ENCODE measurements around the gene TCF23. TPM values are rescaled to one million over a fixed set of nuclear protein-coding genes. Genes with fewer than 3 reads are reported as not detected.
"Not testable (repeated sequence)": the region's sequence is repeated elsewhere in the genome, so short reads cannot be mapped to it uniquely, and the experiment has no call there.

The TCF23 gene
- total RNA-seq, 2 experiments from 2014 or later: not detected

DNA sequence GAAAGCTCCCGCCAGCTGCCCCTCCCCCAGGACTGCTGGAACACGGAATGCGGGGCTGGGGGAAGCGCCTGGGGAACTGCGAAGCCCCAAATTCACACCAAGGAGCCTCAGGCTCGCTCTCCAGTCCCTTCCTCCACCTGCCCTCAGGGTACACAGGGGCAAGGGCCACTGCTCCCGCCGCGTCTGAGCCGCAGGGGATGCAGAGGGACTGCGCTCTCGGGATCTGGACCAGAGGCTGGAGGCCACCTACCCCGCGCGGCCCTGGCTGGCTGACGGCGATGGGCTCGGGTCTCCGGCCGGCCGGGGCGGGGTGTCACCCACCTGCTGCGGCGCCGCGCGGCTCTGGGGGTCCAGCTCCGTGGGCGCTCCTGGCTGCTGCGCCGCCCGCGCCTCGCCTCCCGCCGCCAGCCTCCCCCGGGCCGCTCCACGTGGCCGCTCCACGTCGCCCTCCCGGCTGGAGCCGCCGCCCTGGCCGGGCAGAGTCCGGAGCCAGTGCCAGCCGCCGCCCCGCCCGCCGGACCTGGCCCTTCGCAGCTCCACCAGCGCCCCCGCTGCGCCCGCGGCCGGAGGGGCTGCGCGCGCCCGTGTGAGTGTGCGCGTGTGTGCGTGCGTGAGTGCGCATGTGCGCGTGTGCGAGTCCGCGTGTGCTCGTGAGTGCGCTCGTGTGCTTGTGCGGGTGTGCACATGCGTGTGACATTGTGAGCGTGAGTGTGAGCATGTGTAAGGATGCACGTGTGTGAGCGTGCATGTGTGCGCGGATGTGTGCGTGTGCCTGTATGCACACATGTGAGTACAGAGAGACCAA is 30.1 kb upstream of the TCF23 start, which contains the start of gene CGREF1:
Gene CGREF1, minus strand, starts transcription at position 604 of the 805 bp plus-strand sequence. CDS start 14,762 bp downstream, outside the sequence.
- CTCF ChIA-PET: no interaction called here

DNA sequence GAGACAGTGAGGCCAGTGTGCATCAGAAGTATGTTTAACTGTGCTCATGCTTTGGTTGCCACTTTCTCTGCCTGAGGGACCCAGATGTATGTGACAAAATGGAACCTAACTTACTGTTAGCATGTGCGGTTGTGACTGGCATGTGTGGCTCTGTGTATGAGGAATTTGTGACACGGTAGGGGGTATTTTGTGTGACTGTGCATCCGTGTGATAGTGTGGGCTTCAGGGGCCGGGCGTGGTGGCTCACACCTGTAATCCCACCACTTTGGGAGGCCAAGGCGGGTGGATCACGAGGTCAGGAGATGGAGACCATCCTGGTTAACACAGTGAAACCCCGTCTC is 29.5 kb upstream of the TCF23 start:
- H3K9me3 Mint-ChIP-seq; H3K36me3 Mint-ChIP-seq; H3K27ac Mint-ChIP-seq; intact Hi-C loops (cut with micrococcal nuclease); DNase-seq; CTCF ChIA-PET: not testable (repeated sequence)
- POLR2A ChIA-PET: interaction anchor here (1.0 kb wide), 1 partner anchor 15 kb away, joined by 4 read pairs; the partner anchor contains the start of gene PREB
- peak overlapping the region; percentile 75 for H3K4me3 Mint-ChIP-seq
- peaks cover 28% of the 10 kb centered on the region for H3K27me3 Mint-ChIP-seq
- peaks cover 18% of the 10 kb centered on the region for H3K4me1 Mint-ChIP-seq (ENCODE audit: low read depth)

More for the DNA sequence above, 30.1 kb upstream of the TCF23 start, which contains the start of gene CGREF1:
- intact Hi-C loops (cut with micrococcal nuclease): no loop called here
- Mint-ChIP-seq H3K27ac (no peak within 1 kb of the TSS), H3K36me3 (no peaks in the 10 kb centered on the region), H3K27me3 (peaks cover 28% of the 10 kb centered on the region), H3K4me3 (peak within 1 kb of the TSS; percentile 75), H3K9me3 (no peaks in the 10 kb centered on the region), H3K4me1 (ENCODE audit: low read depth) (peaks cover 18% of the 10 kb centered on the region)
- POLR2A ChIA-PET: interaction anchor here (1.0 kb wide), 1 partner anchor 15 kb away, joined by 4 read pairs; the partner anchor contains the start of gene PREB
- DNase-seq: peak; percentile 19

DNA sequence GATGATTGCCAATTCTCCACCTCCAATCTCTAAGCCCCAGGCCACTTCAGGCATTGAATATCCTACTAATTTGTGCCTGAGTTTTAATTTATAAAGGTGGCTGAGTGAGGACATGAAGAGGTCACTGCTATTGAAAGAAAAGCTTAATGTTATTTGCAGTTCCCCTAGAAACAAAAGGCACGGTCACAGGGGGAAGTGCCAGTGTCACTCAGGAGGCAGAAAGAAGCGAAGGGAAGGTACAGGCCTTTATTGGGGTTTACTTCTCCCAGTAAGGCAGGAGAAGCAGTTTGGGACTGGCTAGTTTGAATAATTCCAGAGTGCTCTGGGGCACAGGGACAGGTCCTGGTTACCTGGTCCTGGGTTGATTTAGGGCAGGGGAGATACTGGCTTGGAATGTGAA is 26.9 kb upstream of the TCF23 start:
- Mint-ChIP-seq H3K9me3 (no peaks in the 10 kb centered on the region), H3K27ac (no peak overlapping the region), H3K27me3 (peaks cover 28% of the 10 kb centered on the region), H3K4me3 (no peak overlapping the region), H3K36me3 (no peaks in the 10 kb centered on the region), H3K4me1 (ENCODE audit: low read depth) (peaks cover 18% of the 10 kb centered on the region)
- intact Hi-C loops (cut with micrococcal nuclease): loop anchor here (5.0 kb wide), 1 partner anchor 70 kb away; the partner anchor contains the start of gene AGBL5
- ChIA-PET POLR2A (no interaction called here), CTCF (interaction anchor here (3.1 kb wide), 1 partner anchor 158 kb away, joined by 14 read pairs; no protein-coding TSS in a partner anchor)
- DNase-seq: no peak

DNA sequence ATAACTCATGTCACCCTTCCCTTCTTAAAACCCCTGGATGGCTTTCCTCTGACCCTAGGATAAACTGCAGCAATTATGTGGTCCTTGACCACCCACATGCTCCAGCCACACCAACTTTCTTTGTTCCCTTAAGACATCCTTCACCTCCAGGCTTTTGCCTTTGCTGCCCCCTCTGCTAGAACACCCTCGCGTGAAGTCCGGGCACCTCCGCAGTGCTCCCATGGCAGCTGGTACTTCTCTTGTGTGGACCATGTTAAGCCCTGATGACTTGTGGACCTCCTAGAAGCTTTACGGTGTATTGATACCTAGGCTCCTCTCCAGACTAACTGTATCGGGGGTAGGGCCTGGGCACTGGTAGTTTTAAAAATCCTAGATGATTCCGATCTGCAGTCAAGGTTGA is 26.0 kb upstream of the TCF23 start:
- DNase-seq: no peak
- ChIA-PET CTCF (interaction anchor here (2.1 to 3.1 kb wide), 3 partner anchors 11 to 157 kb away, joined by 6 to 19 read pairs (median 14); partner anchors contain the start of genes AGBL5 and PREB), POLR2A (interaction anchor here (1.1 to 2.0 kb wide), 3 partner anchors 9 to 51 kb away, joined by 3 to 20 read pairs (median 4); partner anchors contain the start of genes OST4 and PREB)
- H3K27me3 Mint-ChIP-seq: peaks cover 22% of the 10 kb centered on the region
- H3K9me3 Mint-ChIP-seq: no peaks in the 10 kb centered on the region
- H3K27ac Mint-ChIP-seq: no peak overlapping the region
- peaks cover 18% of the 10 kb centered on the region for H3K4me1 Mint-ChIP-seq (ENCODE audit: low read depth)
- intact Hi-C loops (cut with micrococcal nuclease): loop anchor here (1.0 to 5.0 kb wide), 2 partner anchors 12 to 70 kb away; partner anchors contain the start of genes AGBL5 and PREB
- peak overlapping the region; percentile 80 for H3K4me3 Mint-ChIP-seq
- no peaks in the 10 kb centered on the region for H3K36me3 Mint-ChIP-seq

DNA sequence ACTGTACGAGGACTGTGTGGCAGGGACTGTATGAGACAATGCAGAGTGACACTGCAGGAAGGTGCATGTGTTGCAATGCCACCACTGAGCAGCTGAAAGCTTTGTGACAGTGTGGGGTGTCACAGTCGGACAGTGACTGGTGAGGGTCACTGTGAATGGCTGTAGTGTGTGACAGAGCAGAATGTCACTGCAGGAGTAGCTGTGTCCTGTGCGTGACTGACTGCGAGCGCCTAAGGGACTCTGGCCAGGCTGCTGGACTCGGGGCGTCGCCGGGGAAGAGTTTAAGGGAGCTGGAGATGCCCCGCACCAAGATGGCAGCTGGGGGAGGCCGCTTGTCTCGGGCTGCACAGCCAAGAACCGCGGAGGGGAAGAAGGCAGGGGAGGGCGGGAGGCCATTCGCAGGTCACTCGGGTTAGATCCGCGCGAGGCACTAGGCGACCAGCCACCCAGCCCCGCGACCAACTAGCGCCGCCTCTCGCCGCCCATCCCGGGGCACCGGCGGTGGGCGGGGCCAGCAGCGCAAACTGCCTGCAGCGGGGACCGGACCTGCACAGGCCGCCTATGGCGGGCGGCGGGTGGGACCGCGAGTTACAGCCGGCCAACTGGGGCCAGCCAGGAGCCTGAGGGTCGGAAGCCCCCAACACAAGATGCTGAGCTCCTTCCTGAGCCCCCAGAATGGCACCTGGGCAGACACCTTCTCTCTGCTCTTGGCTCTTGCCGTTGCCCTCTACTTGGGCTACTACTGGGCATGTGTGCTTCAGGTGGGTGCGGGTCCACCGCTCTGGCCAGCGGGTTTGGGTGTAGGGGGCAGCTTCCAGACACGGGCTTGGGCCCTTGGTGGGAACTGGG is 25.3 kb upstream of the TCF23 start, which contains the start of gene ABHD1:
Gene ABHD1, plus strand, starts transcription at position 514 of the 849 bp plus-strand sequence. Its CDS starts 134 bp downstream, at position 648.
- Mint-ChIP-seq H3K9me3 (no peaks in the 10 kb centered on the region), H3K27me3 (peaks cover 17% of the 10 kb centered on the region), H3K36me3 (no peaks in the 10 kb centered on the region), H3K27ac (no peak within 1 kb of the TSS), H3K4me1 (ENCODE audit: low read depth) (peaks cover 15% of the 10 kb centered on the region), H3K4me3 (peak within 1 kb of the TSS; percentile 80)
- ChIA-PET CTCF (interaction anchor here (0.5 to 3.1 kb wide), 7 partner anchors 8 to 179 kb away, joined by 3 to 19 read pairs (median 6); partner anchors contain the start of genes AGBL5 and PREB), POLR2A (interaction anchor here (0.7 to 2.0 kb wide), 5 partner anchors 8 to 52 kb away, joined by 3 to 20 read pairs (median 3); partner anchors contain the start of genes OST4 and PREB)
- peak; percentile 71 for DNase-seq
- intact Hi-C loops (cut with micrococcal nuclease): loop anchor here (1.0 to 5.0 kb wide), 2 partner anchors 11 to 71 kb away; partner anchors contain the start of genes AGBL5 and PREB

DNA sequence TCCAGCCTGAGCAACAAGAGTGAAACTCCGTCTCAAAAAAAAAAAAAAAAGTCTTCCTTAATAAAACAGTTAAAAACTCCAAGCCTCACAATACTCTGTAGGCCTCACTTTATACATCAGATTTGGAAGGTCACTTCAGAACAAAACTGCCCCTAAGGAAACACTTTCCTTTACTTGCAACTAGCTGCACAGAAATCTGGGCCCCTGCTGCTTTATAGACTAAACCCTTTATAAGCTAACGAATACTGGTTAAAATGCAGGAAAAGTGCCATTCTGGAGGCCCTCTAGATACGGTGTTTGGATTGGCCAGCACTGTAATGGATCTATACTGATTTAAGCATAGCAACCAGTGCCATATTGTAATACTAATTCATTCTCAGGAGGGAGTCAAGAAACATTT is 23.7 kb upstream of the TCF23 start:
- no peak overlapping the region for H3K4me3 Mint-ChIP-seq
- H3K27ac Mint-ChIP-seq: no peak overlapping the region
- H3K4me1 Mint-ChIP-seq (ENCODE audit: low read depth): peaks cover 6% of the 10 kb centered on the region
- DNase-seq: no peak
- POLR2A ChIA-PET: interaction anchor here (1.4 kb wide), 1 partner anchor 9 kb away, joined by 5 read pairs; the partner anchor contains the start of gene PREB
- H3K36me3 Mint-ChIP-seq: no peaks in the 10 kb centered on the region
- CTCF ChIA-PET: interaction anchor here (1.1 to 2.4 kb wide), 3 partner anchors 9 to 279 kb away, joined by 4 to 19 read pairs (median 6); partner anchors contain the start of gene PREB
- H3K27me3 Mint-ChIP-seq: peaks cover 6% of the 10 kb centered on the region
- intact Hi-C loops (cut with micrococcal nuclease): no loop called here
- no peaks in the 10 kb centered on the region for H3K9me3 Mint-ChIP-seq

DNA sequence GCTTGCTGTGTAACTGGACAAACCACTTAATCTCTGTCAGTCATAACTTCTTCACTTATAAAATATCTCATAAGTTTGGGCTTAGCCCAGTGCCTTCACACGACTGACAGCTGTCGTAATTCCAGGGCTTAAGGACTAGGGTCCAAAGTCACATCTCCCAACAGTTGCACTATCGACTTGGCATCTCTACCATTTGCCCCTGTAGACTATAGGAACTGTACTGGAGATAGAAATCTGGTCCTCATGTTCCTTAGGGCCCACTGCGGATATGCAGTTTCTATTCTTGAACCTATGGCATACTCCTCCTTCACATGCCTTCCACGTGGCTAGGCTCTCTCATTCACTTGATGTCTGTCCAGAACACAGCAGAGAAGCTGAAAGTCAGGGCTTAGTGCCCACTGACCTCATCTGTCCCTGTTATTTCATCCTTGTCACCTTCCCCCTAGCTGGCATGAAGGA is 22.5 kb upstream of the TCF23 start:
- Mint-ChIP-seq H3K4me3 (no peak overlapping the region), H3K27ac (no peak overlapping the region), H3K36me3 (peaks cover 5% of the 10 kb centered on the region), H3K9me3 (no peaks in the 10 kb centered on the region), H3K27me3 (no peaks in the 10 kb centered on the region), H3K4me1 (ENCODE audit: low read depth) (peaks cover 6% of the 10 kb centered on the region)
- DNase-seq: no peak
- intact Hi-C loops (cut with micrococcal nuclease): no loop called here
- POLR2A ChIA-PET: interaction anchor here (1.4 kb wide), 1 partner anchor 8 kb away, joined by 5 read pairs; the partner anchor contains the start of gene PREB
- CTCF ChIA-PET: interaction anchor here (0.6 kb wide), 1 partner anchor 691 kb away, joined by 3 read pairs; no protein-coding TSS in a partner anchor

DNA sequence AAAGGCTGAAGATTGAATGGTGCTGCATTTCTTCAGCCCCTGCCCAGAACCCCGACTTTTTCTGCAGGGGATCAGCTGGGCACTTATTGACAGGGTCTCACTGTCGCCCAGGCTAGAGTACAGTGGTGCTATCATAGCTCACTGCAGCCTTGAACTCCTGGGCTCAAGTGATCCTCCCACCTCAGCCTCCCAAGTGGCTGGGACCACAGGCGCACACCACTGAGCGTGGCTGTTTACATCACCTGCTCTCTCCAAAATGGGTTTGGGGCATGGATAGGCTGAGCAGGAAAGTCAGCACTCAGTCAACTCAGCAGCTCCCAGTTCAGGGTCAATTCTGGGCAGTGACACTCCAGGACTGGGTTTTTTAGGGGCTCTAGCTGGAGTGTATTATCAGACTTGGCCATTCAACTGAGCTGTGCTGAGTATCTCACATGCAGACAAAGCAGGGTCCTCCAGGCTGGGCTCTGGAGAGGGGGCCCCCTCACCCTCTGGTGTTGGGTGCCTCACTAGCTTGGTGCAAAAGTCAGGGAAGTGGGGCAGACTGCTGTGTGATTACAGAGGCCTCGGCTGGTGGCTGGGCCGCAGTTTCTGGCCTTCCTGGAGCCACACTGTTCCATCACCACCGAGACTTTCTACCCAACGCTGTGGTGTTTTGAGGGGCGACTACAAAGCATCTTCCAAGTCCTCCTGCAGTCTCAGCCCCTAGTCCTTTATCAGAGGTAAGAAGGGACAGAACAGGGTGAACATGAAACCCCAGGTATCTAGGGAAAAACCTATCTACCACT is 20.7 kb upstream of the TCF23 start:
- no peak overlapping the region for H3K4me3 Mint-ChIP-seq
- POLR2A ChIA-PET: no interaction called here
- no peaks in the 10 kb centered on the region for H3K9me3 Mint-ChIP-seq
- peaks cover 12% of the 10 kb centered on the region for H3K4me1 Mint-ChIP-seq (ENCODE audit: low read depth)
- H3K36me3 Mint-ChIP-seq: peaks cover 12% of the 10 kb centered on the region
- no peaks in the 10 kb centered on the region for H3K27me3 Mint-ChIP-seq
- no peak overlapping the region for H3K27ac Mint-ChIP-seq
- intact Hi-C loops (cut with micrococcal nuclease): no loop called here
- DNase-seq: no peak
- CTCF ChIA-PET: no interaction called here

DNA sequence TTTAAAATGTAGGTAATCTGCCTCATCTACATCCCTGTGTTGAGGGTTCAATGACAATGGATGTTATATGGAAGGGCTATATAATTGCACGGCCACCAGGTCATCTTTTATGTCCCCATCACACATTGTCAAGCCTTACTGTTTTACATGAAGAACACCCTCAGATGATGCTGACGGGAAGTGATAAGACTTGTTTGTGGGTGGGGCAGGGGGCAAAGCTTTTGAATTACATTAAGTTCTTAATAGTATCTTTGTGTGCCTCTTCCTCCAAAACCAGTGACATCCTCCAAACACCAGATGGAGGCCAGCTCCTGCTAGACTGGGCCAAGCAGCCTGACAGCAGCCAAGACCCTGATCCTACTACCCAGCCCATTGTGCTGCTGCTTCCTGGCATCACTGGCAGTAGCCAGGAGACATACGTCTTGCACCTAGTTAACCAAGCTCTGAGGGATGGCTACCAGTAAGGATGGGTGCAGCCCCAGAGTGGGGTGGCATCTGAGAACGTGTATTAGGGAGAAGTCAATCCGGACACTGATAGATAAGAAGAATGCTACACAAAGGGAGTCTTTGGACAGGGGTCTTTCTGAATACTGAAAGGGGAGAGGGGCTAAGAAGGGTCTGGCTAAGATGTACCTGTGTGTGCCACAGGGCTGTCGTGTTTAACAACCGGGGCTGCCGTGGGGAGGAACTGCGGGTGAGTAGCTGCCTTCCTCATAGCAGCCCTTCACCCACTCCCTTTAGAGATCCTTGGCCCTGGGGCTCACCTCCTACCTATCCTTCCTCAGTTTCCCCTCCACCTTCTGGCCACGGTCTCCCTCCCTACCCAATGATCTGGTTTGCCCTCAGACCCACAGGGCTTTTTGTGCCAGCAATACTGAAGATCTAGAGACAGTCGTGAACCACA is 19.9 kb upstream of the TCF23 start:
- intact Hi-C loops (cut with micrococcal nuclease): no loop called here
- ChIA-PET POLR2A (no interaction called here), CTCF (no interaction called here)
- DNase-seq: no peak
- no peaks in the 10 kb centered on the region for H3K9me3 Mint-ChIP-seq
- H3K4me3 Mint-ChIP-seq: no peak overlapping the region
- H3K4me1 Mint-ChIP-seq (ENCODE audit: low read depth): peaks cover 16% of the 10 kb centered on the region
- H3K27ac Mint-ChIP-seq: no peak overlapping the region
- peaks cover 13% of the 10 kb centered on the region for H3K36me3 Mint-ChIP-seq
- H3K27me3 Mint-ChIP-seq: no peaks in the 10 kb centered on the region

DNA sequence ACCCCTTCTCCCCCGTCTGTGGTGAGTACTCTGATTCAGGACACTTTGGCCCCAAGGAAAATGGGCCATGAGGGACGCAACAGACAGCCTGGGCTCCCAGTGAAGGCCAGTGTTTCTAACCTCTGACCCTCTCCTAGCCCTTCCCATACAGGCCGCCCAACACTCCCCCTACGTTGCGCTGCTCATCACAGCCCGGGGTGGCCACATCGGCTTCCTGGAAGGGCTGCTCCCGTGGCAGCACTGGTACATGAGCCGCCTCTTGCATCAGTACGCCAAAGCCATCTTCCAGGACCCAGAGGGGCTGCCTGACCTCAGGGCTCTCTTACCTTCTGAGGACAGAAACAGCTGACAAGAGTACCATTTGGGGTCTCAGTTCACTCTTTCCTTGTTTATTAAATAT is 18.4 kb upstream of the TCF23 start:
- intact Hi-C loops (cut with micrococcal nuclease): loop anchor here (5.0 kb wide), 1 partner anchor 43 kb away; the partner anchor contains the start of gene KHK
- H3K36me3 Mint-ChIP-seq: peaks cover 15% of the 10 kb centered on the region
- CTCF ChIA-PET: no interaction called here
- H3K9me3 Mint-ChIP-seq: no peaks in the 10 kb centered on the region
- no peak overlapping the region for H3K4me3 Mint-ChIP-seq
- peaks cover 20% of the 10 kb centered on the region for H3K4me1 Mint-ChIP-seq (ENCODE audit: low read depth)
- DNase-seq: no peak
- no peaks in the 10 kb centered on the region for H3K27me3 Mint-ChIP-seq
- POLR2A ChIA-PET: no interaction called here
- H3K27ac Mint-ChIP-seq: no peak overlapping the region

All from activated CD4-positive, alpha-beta memory T cell treated with anti-CD3 and anti-CD28 coated beads for 36 hours (primary cell).